HG03025 (cell line): ENCODE measurements around the gene FHIP2A.
"Not testable (repeated sequence)": the region's sequence is repeated elsewhere in the genome, so short reads cannot be mapped to it uniquely, and the experiment has no call there.

Experiments used
- ATAC-seq: cut with Tn5 transposase; IDR thresholded peaks from one replicate; pipeline ENCODE4 v1.9.1; 2021; ENCODE audit warnings: mild to moderate bottlenecking, moderate library complexity; ENCODE audit not compliant: unreplicated experiment, low FRiP score

The FHIP2A gene

GRCh38 chr10:114855776-114856543, 34.4 kb downstream of the FHIP2A start:
- no peak for ATAC-seq

- ATAC-seq: no peak
Observed at GRCh38 chr10:114856544-114857287, 35.1 kb downstream of the FHIP2A start.

DNA sequence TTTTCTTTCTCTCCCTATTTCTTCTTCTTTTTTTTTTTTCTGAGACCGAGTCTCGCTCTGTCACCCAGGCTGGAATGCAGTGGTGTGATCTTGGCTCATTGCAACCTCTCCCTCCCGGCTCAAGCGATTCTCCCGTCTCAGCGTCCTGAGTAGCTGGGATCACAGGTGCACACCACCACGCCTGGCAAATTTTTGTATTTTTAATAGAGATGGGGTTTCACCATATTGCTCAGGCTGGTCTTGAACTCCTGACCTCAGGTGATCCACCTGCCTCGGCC, 35.6 kb downstream of the FHIP2A start:
- not testable (repeated sequence) for ATAC-seq

GRCh38 chr10:114857922-114858629, 36.5 kb downstream of the FHIP2A start:
- no peak for ATAC-seq

- ATAC-seq: no peak
Observed at GRCh38 chr10:114859222-114859621, 37.6 kb downstream of the FHIP2A start.

GRCh38 chr10:114862456-114862855, 40.9 kb downstream of the FHIP2A start:
- no peak for ATAC-seq

GRCh38 chr10:114867365-114867764, 45.8 kb downstream of the FHIP2A start:
- ATAC-seq: no peak

GRCh38 chr10:114868870-114869519, 47.4 kb downstream of the FHIP2A start:
- ATAC-seq: no peak

DNA sequence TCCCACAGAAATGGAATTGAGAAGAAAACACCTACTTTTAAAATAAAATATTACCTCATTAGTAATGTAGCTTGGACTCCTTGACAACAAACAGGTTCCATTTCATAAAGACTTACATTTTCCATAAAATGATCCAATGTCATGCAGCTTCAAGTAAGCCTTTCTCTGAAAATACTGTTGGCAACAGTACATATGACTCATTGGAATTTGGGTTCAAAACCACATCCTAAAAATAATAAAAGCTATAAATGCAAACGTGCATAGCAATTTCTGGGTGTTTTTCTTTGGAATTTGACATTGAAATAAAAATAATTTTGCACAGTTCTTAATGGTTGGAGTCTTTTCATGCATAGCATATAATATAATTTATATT, 47.9 kb downstream of the FHIP2A start:
- ATAC-seq: no peak

- ATAC-seq: no peak
Observed at GRCh38 chr10:114870486-114870885, 48.9 kb downstream of the FHIP2A start.

- no peak for ATAC-seq
Observed at GRCh38 chr10:114871379-114871778, 49.8 kb downstream of the FHIP2A start.
